ENCODE measurements around the gene TOB2.

The TOB2 gene

DNA sequence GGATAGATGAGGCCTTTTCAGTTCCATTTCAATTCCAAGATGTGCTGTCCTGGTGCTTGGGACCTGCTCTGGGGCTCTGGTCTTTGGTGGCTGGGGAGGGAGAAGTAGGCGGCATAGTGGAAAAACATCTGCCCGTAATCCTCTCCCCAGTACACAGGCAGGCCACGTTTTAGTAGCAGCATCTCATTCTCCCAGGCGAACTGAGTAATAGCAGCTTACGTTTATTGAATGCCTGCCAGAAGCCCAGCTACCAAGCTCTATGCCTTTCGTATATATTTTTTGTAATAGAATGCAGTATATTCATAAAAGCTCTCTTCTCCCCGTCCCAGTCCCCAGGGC, 33.8 kb upstream of the TOB2 start:
- TF ChIP-seq, protein P1, sequence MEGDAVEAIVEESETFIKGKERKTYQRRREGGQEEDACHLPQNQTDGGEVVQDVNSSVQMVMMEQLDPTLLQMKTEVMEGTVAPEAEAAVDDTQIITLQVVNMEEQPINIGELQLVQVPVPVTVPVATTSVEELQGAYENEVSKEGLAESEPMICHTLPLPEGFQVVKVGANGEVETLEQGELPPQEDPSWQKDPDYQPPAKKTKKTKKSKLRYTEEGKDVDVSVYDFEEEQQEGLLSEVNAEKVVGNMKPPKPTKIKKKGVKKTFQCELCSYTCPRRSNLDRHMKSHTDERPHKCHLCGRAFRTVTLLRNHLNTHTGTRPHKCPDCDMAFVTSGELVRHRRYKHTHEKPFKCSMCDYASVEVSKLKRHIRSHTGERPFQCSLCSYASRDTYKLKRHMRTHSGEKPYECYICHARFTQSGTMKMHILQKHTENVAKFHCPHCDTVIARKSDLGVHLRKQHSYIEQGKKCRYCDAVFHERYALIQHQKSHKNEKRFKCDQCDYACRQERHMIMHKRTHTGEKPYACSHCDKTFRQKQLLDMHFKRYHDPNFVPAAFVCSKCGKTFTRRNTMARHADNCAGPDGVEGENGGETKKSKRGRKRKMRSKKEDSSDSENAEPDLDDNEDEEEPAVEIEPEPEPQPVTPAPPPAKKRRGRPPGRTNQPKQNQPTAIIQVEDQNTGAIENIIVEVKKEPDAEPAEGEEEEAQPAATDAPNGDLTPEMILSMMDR (IDR thresholded peaks at IDR 0.05; ENCODE audit: unreplicated experiment in 3 of 3) = no peak
- Mint-ChIP-seq H3K27ac (peak overlapping the region in 2 of 3 experiments; percentile 12 to 51), H3K27me3 (ENCODE audit: low read depth) (no peaks in the 10 kb centered on the region), H3K36me3 (ENCODE audit: low read depth) (no peaks in the 10 kb centered on the region), H3K9me3 (no peaks in the 10 kb centered on the region), H3K4me1 (peaks cover 39% of the 10 kb centered on the region), H3K4me3 (no peak overlapping the region)

DNA sequence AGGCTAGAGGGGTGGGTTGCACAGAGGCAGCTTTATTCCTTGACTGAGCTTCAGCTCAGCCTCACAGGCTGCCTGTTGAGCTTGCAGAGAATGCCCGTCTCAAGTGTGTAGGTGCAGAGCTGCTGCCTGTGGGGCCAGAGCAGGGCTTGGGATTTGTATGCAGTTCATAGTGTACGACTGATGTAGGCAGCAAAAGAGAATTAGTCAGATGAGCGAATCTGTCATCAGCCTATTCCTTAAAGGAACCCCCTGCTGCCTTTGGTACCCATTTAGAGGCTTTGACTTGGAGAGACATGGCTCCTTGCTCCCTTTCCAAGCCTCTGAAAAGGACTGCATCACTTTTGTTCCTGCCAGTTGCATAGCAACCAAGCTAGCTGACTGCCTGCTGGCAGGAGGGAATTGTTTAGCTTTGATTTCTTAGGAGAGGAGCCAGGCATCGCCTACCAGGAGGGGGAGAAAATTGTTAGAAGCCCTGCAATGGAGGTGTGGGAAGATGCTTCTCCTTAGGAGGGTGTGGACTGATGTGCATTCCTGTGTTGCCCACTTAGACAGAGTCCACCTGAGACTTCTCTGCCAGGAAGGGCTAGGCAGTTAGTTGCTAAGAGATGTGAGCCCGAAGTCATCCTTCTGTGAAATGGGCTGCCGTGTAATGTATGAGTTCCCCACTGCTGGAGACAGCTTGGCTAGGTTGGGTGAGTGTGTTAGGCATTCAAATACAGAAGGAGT, 33.2 kb upstream of the TOB2 start:
- Mint-ChIP-seq H3K4me3 (no peak overlapping the region), H3K9me3 (no peaks in the 10 kb centered on the region), H3K4me1 (peaks cover 39% of the 10 kb centered on the region), H3K36me3 (ENCODE audit: low read depth) (no peaks in the 10 kb centered on the region), H3K27ac (peak overlapping the region in 2 of 3 experiments; percentile 12 to 51), H3K27me3 (ENCODE audit: low read depth) (no peaks in the 10 kb centered on the region)
- TF ChIP-seq, protein P1 (IDR thresholded peaks at IDR 0.05; ENCODE audit: unreplicated experiment in 3 of 3) = no peak

GRCh38 chr22:41478891-41479521, 32.4 kb upstream of the TOB2 start:
- TF ChIP-seq, protein P1 (IDR thresholded peaks at IDR 0.05; ENCODE audit: unreplicated experiment in 3 of 3) = no peak
- H3K27ac Mint-ChIP-seq = peak overlapping the region; percentile 3 to 33 (median 12)
- H3K4me3 Mint-ChIP-seq = no peak overlapping the region
- H3K9me3 Mint-ChIP-seq = no peaks in the 10 kb centered on the region
- peaks cover 38% of the 10 kb centered on the region for H3K4me1 Mint-ChIP-seq
- no peaks in the 10 kb centered on the region for H3K27me3 Mint-ChIP-seq (ENCODE audit: low read depth)
- no peaks in the 10 kb centered on the region for H3K36me3 Mint-ChIP-seq (ENCODE audit: low read depth)

DNA sequence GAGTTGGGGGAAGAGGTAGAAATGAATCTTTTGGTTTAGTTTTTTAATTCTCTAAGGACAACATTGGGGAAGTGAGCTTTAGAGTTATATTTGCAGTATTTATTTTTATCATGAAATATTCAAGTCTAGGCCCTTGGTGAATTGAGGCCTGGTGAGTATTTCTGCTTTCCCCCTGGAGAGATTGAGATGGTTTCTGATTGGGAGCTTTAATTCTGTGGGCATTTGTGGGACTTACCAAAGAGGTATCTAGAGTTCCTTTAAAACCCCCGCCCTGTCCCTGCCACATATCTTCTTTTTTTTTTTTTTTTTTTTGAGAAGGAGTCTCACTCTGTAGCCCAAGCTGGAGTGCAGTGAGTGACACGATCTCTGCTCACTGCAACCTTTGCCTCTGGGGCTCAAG, 31.9 kb upstream of the TOB2 start:
- TF ChIP-seq, protein P1 (IDR thresholded peaks at IDR 0.05; ENCODE audit: unreplicated experiment in 3 of 3) = no peak
- H3K4me1 Mint-ChIP-seq = peaks cover 34% of the 10 kb centered on the region
- no peak overlapping the region for H3K4me3 Mint-ChIP-seq
- H3K27ac Mint-ChIP-seq = peak overlapping the region in 1 of 3 experiments; percentile 33
- no peaks in the 10 kb centered on the region for H3K36me3 Mint-ChIP-seq (ENCODE audit: low read depth)
- H3K9me3 Mint-ChIP-seq = no peaks in the 10 kb centered on the region
- no peaks in the 10 kb centered on the region for H3K27me3 Mint-ChIP-seq (ENCODE audit: low read depth)

- H3K4me3 Mint-ChIP-seq = no peak overlapping the region
- peak overlapping the region in 1 of 3 experiments; percentile 76 for H3K27ac Mint-ChIP-seq
- H3K4me1 Mint-ChIP-seq = peaks cover 12% of the 10 kb centered on the region
- TF ChIP-seq, protein P1 (IDR thresholded peaks at IDR 0.05; ENCODE audit: unreplicated experiment in 3 of 3) = no peak
- H3K9me3 Mint-ChIP-seq = no peaks in the 10 kb centered on the region
- H3K27me3 Mint-ChIP-seq (ENCODE audit: low read depth) = no peaks in the 10 kb centered on the region
- H3K36me3 Mint-ChIP-seq (ENCODE audit: low read depth) = no peaks in the 10 kb centered on the region
Observed at GRCh38 chr22:41474872-41475451, 28.4 kb upstream of the TOB2 start.

All from nephron (organoid).